ENCODE data around the gene ANKRD31.
"Not testable (repeated sequence)": the region's sequence is repeated elsewhere in the genome, so short reads cannot be mapped to it uniquely, and the experiment has no call there.

Gene ANKRD31

GRCh38 chr5:75220787-75221186, 15.9 kb downstream of the ANKRD31 start:
- not testable (repeated sequence) for DNase-seq

- no peak for DNase-seq
These were observed 21.8 kb downstream of the ANKRD31 start for GRCh38 chr5:75214928-75215327.

- DNase-seq = no peak
These were observed 22.3 kb downstream of the ANKRD31 start for GRCh38 chr5:75214409-75214808.

- DNase-seq = no peak
These were observed 33.1 kb downstream of the ANKRD31 start for GRCh38 chr5:75203604-75204003.

GRCh38 chr5:75202935-75203334, 33.7 kb downstream of the ANKRD31 start:
- DNase-seq = no peak

- no peak for DNase-seq
These were observed 35.9 kb downstream of the ANKRD31 start for GRCh38 chr5:75200776-75201175.

- DNase-seq = no peak
These were observed 36.7 kb downstream of the ANKRD31 start for GRCh38 chr5:75199946-75200345.

GRCh38 chr5:75199071-75199470, 37.6 kb downstream of the ANKRD31 start:
- no peak for DNase-seq

- DNase-seq = no peak
These were observed 38.9 kb downstream of the ANKRD31 start for GRCh38 chr5:75197745-75198144.

GRCh38 chr5:75192804-75193203, 43.9 kb downstream of the ANKRD31 start:
- no peak for DNase-seq

GRCh38 chr5:75192264-75192663, 44.4 kb downstream of the ANKRD31 start:
- DNase-seq = no peak

- DNase-seq = no peak
These were observed 46.5 kb downstream of the ANKRD31 start for GRCh38 chr5:75190227-75190626.

- DNase-seq = no peak
These were observed 47.3 kb downstream of the ANKRD31 start for GRCh38 chr5:75189353-75189752.

- DNase-seq = no peak
These were observed 50.9 kb downstream of the ANKRD31 start for GRCh38 chr5:75185763-75186162.

- DNase-seq = not testable (repeated sequence)
These were observed 60.7 kb downstream of the ANKRD31 start for GRCh38 chr5:75176009-75176408.

GRCh38 chr5:75174872-75175271, 61.8 kb downstream of the ANKRD31 start:
- not testable (repeated sequence) for DNase-seq

- DNase-seq = no peak
These were observed 67.2 kb downstream of the ANKRD31 start for GRCh38 chr5:75169516-75169915.

GRCh38 chr5:75168026-75168735, 68.5 kb downstream of the ANKRD31 start:
- no peak for DNase-seq

- no peak for DNase-seq
These were observed 69.3 kb downstream of the ANKRD31 start for GRCh38 chr5:75167345-75167744.

GRCh38 chr5:75161508-75161907, 75.2 kb downstream of the ANKRD31 start:
- not testable (repeated sequence) for DNase-seq

GRCh38 chr5:75156585-75156984, 80.1 kb downstream of the ANKRD31 start:
- DNase-seq = peak in 1 of 2 experiments; percentile 5

GRCh38 chr5:75152860-75153259, 83.8 kb downstream of the ANKRD31 start:
- DNase-seq = no peak

GRCh38 chr5:75148051-75148450, 88.6 kb downstream of the ANKRD31 start:
- no peak for DNase-seq

GRCh38 chr5:75142566-75143136, 94.0 kb downstream of the ANKRD31 start:
- DNase-seq = peak in 1 of 2 experiments; percentile 30

GRCh38 chr5:75140277-75140676, 96.4 kb downstream of the ANKRD31 start:
- DNase-seq = no peak
